Memory B cell (primary cell): ENCODE data around the gene IGFALS.

Experiments
- ATAC-seq: fragments of 150-1000 bp; cut with Tn5 transposase; 2 replicates; pipeline ENCODE4 v1.10.0; 2021; ENCODE audit warnings: low read depth, mild to moderate bottlenecking, moderate library complexity
- DNase-seq, 2 donors: peaks; one replicate each; pipeline ENCODE4 v3.0.0; 2022; ENCODE audit warnings: low spot score in 2 of 2
- H3K27ac Mint-ChIP-seq: one replicate; pipeline ENCODE4 v1.8.0; 2022; ENCODE audit warnings: mild to moderate bottlenecking, moderate library complexity, mixed read lengths
- H3K27me3 Mint-ChIP-seq: one replicate; pipeline ENCODE4 v1.8.0; 2022; ENCODE audit warnings: mixed read lengths
- H3K36me3 Mint-ChIP-seq: one replicate; pipeline ENCODE4 v1.8.0; 2022; ENCODE audit warnings: mild to moderate bottlenecking, mixed read lengths
- H3K4me1 Mint-ChIP-seq: one replicate; pipeline ENCODE4 v1.8.0; 2022; ENCODE audit warnings: mixed read lengths
- H3K4me3 Mint-ChIP-seq: one replicate; pipeline ENCODE4 v1.8.0; 2022; ENCODE audit warnings: mild to moderate bottlenecking, moderate library complexity, mixed read lengths
- H3K9me3 Mint-ChIP-seq: one replicate; pipeline ENCODE4 v1.8.0; 2022; ENCODE audit warnings: mixed read lengths

IGFALS gene

DNA sequence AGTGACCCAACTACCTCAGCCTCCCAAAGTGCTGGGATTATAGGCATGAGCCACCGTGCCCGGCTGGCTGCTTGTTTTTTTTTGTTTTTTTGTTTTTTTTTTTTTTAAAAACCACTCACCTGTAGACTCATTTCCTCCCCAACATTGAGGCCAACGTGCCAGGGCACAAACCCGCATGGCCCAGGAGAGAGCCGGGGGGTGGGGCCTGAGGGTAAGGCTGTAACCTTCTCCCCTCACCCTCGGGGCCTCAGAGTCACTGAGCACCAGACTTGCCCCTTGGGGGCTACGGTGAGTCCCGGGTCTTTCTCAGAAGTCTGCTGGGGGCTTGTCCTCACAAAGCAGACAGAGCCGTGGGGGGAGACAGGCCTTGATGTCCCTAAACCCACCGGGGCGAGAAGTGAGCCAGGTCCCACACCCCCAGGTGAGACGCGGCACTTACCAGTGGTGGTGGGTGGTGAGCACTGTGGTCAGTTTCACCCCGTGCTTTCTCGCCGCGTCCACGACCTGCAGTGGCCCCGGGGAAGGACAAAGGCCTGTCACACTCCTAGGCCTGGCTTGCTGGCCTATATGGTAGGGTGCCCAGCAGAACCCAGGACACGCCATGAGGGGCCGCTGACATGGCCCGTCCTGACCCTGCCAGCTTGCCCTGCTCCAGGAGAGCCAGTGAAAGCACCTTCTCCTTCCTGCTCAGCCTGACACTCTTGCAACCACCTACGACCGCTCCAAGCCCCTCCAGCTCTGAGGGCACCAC, 28.5 kb upstream of the IGFALS start:
- no peak overlapping the region for H3K27ac Mint-ChIP-seq
- H3K4me3 Mint-ChIP-seq, result no peak overlapping the region
- DNase-seq, result no peak
- ATAC-seq, result no peak
- H3K27me3 Mint-ChIP-seq, result no peaks in the 10 kb centered on the region
- H3K4me1 Mint-ChIP-seq, result peaks cover 5% of the 10 kb centered on the region
- no peaks in the 10 kb centered on the region for H3K9me3 Mint-ChIP-seq
- H3K36me3 Mint-ChIP-seq, result no peaks in the 10 kb centered on the region

DNA sequence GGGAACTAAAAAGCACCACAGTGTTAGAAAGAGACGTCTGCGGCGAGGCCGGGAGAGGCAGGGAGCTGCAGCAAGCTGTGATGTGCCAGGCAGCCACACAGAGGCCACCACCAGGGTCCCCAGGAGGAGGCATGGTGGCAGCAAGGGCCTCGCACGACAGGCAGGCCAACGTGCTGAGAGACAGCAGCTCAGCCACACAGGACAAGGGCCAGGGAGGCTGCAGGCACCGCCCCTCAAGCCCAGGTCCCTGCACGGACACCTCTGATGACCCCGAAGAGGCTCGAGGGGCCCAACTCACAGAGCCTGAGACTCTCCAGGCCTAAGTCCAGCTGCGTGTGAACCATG, 27.4 kb upstream of the IGFALS start:
- Mint-ChIP-seq H3K4me3 (no peak overlapping the region), H3K4me1 (peaks cover 3% of the 10 kb centered on the region), H3K27ac (no peak overlapping the region), H3K27me3 (no peaks in the 10 kb centered on the region), H3K36me3 (no peaks in the 10 kb centered on the region), H3K9me3 (no peaks in the 10 kb centered on the region)
- DNase-seq (no peak), ATAC-seq (no peak)

DNA sequence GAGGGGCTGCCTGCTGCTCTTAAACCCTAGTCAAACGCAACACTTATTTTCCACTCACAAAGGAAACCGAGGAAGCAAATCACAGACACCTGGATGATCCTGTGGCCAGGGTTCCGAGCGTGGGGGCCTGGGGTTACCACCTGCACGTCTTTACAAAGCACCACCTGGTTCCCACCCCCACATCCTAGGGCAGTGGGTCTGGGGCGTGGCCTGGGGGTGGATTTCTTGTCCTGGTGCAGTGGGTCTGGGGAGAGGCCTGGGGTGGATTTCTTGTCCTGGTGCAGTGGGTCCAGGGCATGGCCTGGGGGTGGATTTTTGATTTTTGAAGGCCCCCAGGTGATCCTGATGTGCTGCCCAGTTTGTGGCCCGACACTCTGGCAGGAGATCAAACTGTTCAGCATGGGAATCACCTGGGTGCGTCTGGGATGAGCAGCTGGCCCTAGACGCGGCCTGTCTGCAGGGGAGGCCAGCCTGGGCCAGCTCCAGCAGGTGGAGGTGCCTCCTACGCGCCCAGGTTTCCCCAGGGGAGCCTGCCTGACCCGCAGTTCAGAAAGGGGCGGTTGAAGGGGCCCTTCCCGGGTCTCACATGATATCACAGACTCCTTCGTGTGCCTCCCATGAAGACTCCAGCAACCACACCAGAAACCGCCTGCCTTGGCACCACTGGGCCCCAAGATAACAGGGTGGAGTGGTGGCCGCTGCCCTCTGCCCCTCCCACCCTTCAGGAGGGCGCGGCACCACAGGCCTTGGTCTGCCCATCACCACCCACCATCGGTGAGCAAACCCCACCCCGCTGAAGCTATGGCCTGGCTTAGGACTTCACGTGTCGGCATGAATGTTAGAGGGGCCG, 26.8 kb upstream of the IGFALS start:
- no peak for DNase-seq
- Mint-ChIP-seq H3K27me3 (no peaks in the 10 kb centered on the region), H3K27ac (no peak overlapping the region), H3K36me3 (peaks cover 1% of the 10 kb centered on the region), H3K4me3 (no peak overlapping the region), H3K9me3 (no peaks in the 10 kb centered on the region), H3K4me1 (peaks cover 3% of the 10 kb centered on the region)
- no peak for ATAC-seq

DNA sequence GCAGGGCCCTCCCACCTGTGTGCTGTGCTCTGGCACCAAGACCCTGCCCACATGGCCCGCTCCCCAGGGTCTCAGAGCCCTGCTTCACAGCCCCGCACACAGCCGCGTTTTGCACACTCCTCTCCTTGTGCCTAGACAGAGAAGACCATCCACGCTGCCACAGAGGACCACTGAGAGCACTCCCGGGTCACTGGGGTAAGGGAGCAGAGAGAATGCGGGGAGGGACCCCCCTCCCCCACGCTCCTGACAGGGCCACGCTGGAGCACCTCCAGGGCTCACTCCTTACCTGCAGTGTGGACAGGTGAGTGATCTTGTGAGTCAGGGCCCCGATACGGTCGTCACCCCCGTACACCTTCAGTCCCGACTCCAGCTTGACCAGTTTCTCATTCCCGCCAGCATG, 26.1 kb upstream of the IGFALS start:
- peaks cover 7% of the 10 kb centered on the region for H3K36me3 Mint-ChIP-seq
- H3K4me3 Mint-ChIP-seq, result no peak overlapping the region
- DNase-seq (no peak), ATAC-seq (no peak)
- H3K9me3 Mint-ChIP-seq, result no peaks in the 10 kb centered on the region
- no peaks in the 10 kb centered on the region for H3K27me3 Mint-ChIP-seq
- peaks cover 3% of the 10 kb centered on the region for H3K4me1 Mint-ChIP-seq
- no peak overlapping the region for H3K27ac Mint-ChIP-seq

DNA sequence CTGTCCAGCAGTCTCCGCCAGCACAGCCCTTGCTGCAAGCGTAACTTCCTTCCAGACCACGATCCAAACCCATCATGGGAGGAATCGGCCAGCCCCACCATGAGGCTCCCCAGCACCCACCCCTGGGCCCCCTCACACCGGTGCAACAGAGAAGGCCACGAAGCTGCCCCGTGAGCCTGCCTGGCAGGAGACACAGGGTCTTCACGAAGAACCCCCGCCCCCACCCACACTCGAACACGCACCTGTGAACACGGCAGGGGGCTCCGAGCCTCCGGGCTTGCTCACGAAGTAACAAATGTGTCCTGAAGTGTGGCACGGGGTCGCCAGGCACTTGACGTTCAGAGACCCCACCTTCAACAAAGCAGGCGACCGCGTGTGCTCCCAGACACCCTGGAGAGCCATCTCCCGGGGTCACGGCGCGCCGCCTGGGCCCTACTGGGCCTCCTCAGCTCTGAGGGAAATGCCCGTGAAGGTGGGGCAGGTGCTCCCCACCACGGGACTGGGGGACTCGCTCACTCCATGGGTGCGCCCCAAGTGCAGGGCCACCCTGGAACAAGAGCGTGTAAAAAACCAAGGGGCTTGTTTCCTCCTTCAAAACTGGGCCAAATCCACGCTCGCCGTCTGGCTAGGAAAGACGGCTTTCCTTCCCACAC, 25.5 kb upstream of the IGFALS start:
- DNase-seq, result no peak
- Mint-ChIP-seq H3K27me3 (no peaks in the 10 kb centered on the region), H3K27ac (no peak overlapping the region), H3K4me1 (peaks cover 3% of the 10 kb centered on the region), H3K36me3 (peaks cover 7% of the 10 kb centered on the region), H3K4me3 (no peak overlapping the region), H3K9me3 (no peaks in the 10 kb centered on the region)
- no peak for ATAC-seq

DNA sequence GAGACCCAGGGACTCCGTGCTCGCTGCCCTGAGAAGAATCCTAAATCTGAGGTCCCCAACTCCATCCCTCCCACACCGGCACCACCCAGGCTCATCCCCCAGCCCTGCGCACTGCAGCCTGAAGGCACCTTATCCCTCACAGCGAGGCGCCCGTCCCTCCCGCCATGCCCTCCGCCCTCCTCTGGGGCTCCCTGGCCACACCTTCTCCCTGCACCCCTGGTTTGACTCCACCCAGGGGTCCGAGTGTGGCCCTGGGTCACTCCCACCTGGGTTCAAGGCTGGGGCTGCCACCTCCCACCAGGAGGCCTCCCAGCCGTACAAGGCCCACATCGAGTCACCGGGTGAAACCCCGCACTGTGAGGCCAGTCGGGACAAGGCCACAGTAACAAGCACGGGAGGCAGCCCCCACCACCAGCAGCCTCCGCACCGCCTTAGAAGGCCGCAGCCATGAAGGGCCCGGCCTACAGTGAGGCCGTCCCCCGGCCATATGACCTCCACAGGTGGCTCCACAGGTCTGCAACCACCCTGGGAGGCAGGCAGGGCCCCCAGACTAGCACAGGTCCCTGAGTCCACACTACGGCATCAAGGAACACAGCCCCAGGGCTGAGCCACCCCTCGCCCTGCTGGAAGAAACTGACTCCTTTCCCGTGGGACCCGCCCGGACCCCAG, 24.8 kb upstream of the IGFALS start:
- ATAC-seq (no peak), DNase-seq (no peak)
- Mint-ChIP-seq H3K27ac (no peak overlapping the region), H3K36me3 (peaks cover 9% of the 10 kb centered on the region), H3K4me3 (no peak overlapping the region), H3K9me3 (no peaks in the 10 kb centered on the region), H3K4me1 (peaks cover under 1% of the 10 kb centered on the region), H3K27me3 (no peaks in the 10 kb centered on the region)

DNA sequence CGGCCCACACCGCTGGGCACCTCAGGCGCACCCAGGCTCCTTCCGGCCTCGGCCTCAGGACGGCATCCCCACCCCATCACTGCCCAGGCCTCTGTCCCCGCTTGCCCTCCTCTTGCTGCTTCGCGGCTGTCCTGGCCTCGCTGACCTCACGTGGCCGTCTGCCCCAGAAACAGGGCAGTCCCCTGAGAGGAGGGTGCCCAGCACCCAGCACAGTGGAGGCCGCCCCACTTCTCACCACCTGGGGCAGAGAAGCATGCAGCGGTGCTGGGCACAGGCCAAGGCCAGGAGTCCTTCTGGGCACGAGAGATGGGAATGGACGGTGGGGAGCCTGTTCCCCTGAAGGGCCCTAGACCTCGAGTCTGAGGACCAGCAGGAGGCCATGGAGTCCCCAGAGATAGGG, 24.2 kb upstream of the IGFALS start:
- H3K4me3 Mint-ChIP-seq, result no peak overlapping the region
- no peak for ATAC-seq
- H3K36me3 Mint-ChIP-seq, result peaks cover 11% of the 10 kb centered on the region
- H3K27me3 Mint-ChIP-seq, result no peaks in the 10 kb centered on the region
- no peak for DNase-seq
- H3K9me3 Mint-ChIP-seq, result no peaks in the 10 kb centered on the region
- H3K4me1 Mint-ChIP-seq, result peaks cover 4% of the 10 kb centered on the region
- no peak overlapping the region for H3K27ac Mint-ChIP-seq

DNA sequence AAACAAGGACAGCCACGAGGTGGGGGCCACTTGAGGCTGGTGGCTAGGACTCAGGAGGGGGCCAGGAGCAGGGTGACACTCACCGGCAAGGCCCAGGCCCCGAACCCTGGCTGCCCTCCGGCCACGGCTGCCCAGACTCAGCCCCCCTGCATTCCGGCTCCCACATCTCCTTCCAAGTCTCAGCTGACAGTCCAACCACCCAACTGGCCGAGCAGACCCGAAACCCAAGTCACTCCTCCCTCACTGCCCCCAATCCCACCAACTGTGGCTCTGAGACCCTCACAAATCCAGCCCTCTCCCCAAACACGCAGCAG, 23.7 kb upstream of the IGFALS start:
- H3K4me1 Mint-ChIP-seq, result peaks cover 4% of the 10 kb centered on the region
- ATAC-seq, result no peak
- no peaks in the 10 kb centered on the region for H3K27me3 Mint-ChIP-seq
- peaks cover 11% of the 10 kb centered on the region for H3K36me3 Mint-ChIP-seq
- no peak for DNase-seq
- H3K27ac Mint-ChIP-seq, result no peak overlapping the region
- H3K4me3 Mint-ChIP-seq, result no peak overlapping the region
- no peaks in the 10 kb centered on the region for H3K9me3 Mint-ChIP-seq

DNA sequence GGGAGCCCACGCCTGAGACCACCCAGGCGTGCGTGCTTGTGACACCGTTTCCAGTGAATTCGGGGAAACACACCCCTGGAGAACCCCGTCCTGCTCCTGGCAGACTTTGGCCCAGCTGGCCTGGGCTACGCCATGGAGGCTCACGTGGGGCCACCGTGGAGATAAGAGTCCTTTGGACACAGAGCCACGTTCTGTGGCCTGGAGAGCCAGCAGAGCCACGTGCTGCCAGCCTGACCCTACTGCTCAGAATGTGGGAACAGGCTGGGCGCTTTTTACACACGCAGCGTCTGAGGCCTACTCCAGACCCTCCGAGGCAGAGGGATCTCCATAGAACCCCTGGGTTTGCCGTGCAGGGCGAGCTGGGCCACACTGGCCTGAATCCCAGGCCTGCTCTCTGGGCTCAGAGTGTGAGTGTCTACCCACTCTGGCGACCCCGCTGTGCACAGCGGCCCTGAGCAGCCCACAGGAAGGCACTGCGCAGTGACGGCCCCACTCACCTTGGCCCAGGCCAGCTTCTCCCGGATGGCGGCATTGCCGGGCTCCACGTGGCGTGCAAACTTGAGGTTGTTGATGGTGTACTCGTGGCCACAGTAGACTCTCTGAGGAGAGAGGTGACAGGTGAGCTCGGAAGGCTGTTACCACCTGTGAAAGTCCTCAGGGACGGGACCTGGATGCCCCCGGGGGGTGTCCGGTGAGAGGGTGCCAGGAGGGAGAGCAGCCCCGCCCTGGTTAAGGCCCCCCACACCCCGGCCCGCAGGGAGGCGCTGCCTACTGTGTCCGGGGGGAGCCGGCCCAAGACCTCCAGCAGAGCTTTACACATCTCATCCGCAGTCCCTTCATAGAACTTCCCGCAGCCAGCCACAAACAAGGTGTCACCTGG, 23.1 kb upstream of the IGFALS start:
- no peak for DNase-seq
- Mint-ChIP-seq H3K27ac (no peak overlapping the region), H3K36me3 (peaks cover 11% of the 10 kb centered on the region), H3K27me3 (no peaks in the 10 kb centered on the region), H3K9me3 (no peaks in the 10 kb centered on the region), H3K4me1 (peaks cover 4% of the 10 kb centered on the region), H3K4me3 (no peak overlapping the region)
- ATAC-seq, result no peak

DNA sequence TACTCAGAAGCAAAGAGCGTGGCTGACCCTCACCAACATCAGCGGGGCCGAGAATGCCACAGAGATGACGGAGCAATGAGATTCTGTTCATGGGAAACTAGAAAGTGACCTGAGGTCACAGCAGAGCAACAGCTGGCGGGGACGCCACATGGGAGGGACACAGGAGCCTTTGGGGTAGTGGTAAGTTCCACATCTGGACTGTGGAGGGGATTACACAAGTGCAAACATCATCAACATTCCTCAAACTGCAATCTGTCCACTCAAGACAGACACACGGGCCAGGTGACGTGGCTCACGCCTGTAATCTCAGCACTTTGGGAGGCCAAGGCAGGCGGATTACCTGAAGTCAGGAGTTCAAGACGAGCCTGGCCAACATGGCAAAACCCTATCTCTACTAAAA, 22.0 kb upstream of the IGFALS start:
- DNase-seq (no peak), ATAC-seq (no peak)
- no peak overlapping the region for H3K4me3 Mint-ChIP-seq
- H3K9me3 Mint-ChIP-seq, result no peaks in the 10 kb centered on the region
- peaks cover 4% of the 10 kb centered on the region for H3K4me1 Mint-ChIP-seq
- peaks cover 11% of the 10 kb centered on the region for H3K36me3 Mint-ChIP-seq
- no peak overlapping the region for H3K27ac Mint-ChIP-seq
- no peaks in the 10 kb centered on the region for H3K27me3 Mint-ChIP-seq

DNA sequence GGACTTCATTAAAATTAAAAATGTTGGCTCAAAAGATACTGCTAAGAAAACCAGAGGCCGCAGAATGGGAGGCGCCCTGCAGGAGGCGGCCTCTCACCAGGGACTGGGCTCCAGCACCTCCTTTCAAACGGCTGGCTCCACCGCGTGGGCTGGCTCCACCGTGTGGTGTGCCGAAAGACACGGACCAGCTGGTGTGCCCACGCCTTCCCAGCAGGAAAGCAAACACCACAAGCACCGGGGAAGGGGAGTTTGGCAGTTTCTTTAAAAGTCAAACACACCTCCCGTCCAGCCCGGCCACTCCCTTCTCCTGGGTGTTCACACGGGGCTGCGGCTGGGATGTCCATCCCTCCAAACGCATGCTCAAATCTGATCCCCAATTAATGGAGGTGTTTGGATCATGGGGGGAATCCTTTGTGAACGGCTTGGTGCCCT, 19.2 kb upstream of the IGFALS start:
- DNase-seq, result no peak
- Mint-ChIP-seq H3K27me3 (no peaks in the 10 kb centered on the region), H3K4me3 (no peak overlapping the region), H3K36me3 (peaks cover 16% of the 10 kb centered on the region), H3K4me1 (peaks cover 4% of the 10 kb centered on the region), H3K27ac (no peak overlapping the region), H3K9me3 (no peaks in the 10 kb centered on the region)
- ATAC-seq, result no peak

DNA sequence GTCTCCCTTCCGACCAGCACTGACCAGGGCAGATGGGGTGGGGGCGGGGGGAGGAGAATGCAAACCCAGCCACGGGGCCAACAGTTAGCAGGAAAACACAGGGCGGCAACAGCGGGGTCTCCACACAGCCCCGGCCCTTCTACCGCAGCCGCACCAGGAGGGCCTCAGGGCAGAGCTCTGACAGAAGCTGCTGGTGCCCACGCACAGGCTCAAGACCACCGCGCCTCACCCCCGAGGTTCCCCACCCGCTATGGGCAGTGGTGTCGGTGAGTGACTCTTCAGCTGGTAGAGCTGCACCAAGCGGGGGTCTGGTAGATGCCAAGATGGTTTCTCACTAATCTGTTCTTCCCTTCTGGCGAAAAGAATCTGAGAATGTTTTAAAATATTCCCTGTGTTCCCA, 17.0 kb upstream of the IGFALS start:
- H3K4me1 Mint-ChIP-seq, result peaks cover 4% of the 10 kb centered on the region
- H3K27ac Mint-ChIP-seq, result no peak overlapping the region

DNA sequence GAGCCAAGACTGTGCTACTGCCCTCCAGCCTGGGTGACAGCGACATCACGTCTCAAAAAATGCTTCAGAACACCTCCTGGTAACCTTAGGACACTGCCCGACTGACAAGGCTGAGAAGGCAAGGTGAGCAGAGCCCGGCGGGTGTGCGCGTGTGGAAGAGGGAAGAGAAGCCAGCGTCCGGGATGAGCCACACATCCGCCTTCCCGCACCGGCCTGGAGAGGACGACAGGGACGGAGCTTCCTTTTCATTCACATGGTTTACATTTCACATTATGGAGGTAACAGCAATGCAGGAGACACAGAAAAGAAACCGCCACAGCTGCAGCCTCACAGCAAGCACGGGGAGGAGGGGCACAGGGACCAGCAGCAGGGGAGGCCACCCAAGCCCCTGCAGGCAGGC, 16.6 kb upstream of the IGFALS start:
- Mint-ChIP-seq H3K4me1 (peaks cover 4% of the 10 kb centered on the region), H3K27me3 (no peaks in the 10 kb centered on the region), H3K36me3 (peaks cover 21% of the 10 kb centered on the region), H3K4me3 (no peak overlapping the region), H3K9me3 (no peaks in the 10 kb centered on the region), H3K27ac (no peak overlapping the region)
- ATAC-seq, result no peak
- no peak for DNase-seq

More for the DNA sequence above, 17.0 kb upstream of the IGFALS start:
- H3K27me3 Mint-ChIP-seq, result no peaks in the 10 kb centered on the region
- no peak for ATAC-seq
- DNase-seq, result no peak
- no peak overlapping the region for H3K4me3 Mint-ChIP-seq
- no peaks in the 10 kb centered on the region for H3K9me3 Mint-ChIP-seq
- H3K36me3 Mint-ChIP-seq, result peaks cover 23% of the 10 kb centered on the region
